Fibroblast of the aortic adventitia (primary cell): Measurements from ENCODE around the gene ILK. TPM values are rescaled to one million over a fixed set of nuclear protein-coding genes. Genes with fewer than 3 reads are reported as not detected.

Experiments
- DNase-seq: peaks from one replicate; pipeline ENCODE4 v3.0.0-alpha.2; 2010; ENCODE audit warnings: low read depth
- H3K4me3 ChIP-seq: 2 replicates; pipeline ENCODE4 v1.5.1; 2011; ENCODE audit warnings: low read depth, mild to moderate bottlenecking, control low read depth, low read length, moderate library complexity
- total RNA-seq: library from RNA; depleted of rRNA; stranded (reverse); fragments of >200 nt; gene quantifications from 2 replicates; pipeline ENCODE4 v1.2.3, GENCODE V29; 2012; ENCODE audit warnings: low replicate concordance
- TF ChIP-seq, protein P1 (sequence below): IDR thresholded peaks from 2 replicates; pipeline ENCODE4 v1.5.1; 2011; ENCODE audit warnings: mild to moderate bottlenecking, low read length, control low read depth, inconsistent platforms; ENCODE audit not compliant: insufficient read depth

ILK gene
- total RNA-seq, 1 donor, result 145 TPM

DNA sequence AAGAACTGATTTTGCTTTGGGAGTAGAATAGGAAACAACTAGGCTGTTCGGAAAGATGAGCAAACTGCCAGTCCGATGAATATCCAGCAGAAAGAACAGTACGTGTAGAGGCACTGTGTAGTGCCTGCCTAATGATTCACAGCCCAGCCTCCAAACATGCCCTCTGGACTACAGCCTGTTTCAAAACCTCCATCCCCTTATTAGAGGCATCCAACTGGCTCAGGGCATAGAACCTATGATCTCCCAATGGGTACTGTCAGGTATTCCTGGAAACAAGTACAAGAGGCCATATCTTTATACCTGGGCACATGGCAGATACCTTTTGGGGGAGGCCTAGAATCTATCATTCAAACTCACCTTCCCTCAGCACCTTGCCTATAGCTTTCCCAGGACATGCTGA is 5.0 kb upstream of the ILK start:
- no peak for DNase-seq
- H3K4me3 ChIP-seq, result no peak overlapping the region
- TF ChIP-seq, protein P1, sequence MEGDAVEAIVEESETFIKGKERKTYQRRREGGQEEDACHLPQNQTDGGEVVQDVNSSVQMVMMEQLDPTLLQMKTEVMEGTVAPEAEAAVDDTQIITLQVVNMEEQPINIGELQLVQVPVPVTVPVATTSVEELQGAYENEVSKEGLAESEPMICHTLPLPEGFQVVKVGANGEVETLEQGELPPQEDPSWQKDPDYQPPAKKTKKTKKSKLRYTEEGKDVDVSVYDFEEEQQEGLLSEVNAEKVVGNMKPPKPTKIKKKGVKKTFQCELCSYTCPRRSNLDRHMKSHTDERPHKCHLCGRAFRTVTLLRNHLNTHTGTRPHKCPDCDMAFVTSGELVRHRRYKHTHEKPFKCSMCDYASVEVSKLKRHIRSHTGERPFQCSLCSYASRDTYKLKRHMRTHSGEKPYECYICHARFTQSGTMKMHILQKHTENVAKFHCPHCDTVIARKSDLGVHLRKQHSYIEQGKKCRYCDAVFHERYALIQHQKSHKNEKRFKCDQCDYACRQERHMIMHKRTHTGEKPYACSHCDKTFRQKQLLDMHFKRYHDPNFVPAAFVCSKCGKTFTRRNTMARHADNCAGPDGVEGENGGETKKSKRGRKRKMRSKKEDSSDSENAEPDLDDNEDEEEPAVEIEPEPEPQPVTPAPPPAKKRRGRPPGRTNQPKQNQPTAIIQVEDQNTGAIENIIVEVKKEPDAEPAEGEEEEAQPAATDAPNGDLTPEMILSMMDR, result no peak

DNA sequence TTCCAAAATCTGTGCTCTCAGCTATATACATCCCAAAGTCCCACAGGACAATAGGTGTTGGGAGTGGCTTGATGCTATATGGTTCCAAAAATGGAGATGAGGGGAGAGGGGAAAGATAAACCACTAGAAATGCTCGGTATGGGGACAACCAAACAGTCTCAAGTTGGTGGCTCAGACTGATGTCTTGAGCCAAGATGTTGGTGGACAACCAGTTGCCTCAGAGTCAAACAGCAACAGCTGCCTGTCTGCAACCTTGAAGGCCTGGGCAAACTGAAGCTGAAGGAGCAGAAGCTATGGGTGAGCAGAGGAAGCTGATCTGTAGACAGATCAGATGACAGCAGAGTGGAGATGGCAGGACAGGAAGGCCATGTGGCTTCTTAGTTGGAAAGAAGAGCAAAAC is 4.1 kb upstream of the ILK start:
- no peak for DNase-seq
- TF ChIP-seq, protein P1, result no peak
- no peak overlapping the region for H3K4me3 ChIP-seq

DNA sequence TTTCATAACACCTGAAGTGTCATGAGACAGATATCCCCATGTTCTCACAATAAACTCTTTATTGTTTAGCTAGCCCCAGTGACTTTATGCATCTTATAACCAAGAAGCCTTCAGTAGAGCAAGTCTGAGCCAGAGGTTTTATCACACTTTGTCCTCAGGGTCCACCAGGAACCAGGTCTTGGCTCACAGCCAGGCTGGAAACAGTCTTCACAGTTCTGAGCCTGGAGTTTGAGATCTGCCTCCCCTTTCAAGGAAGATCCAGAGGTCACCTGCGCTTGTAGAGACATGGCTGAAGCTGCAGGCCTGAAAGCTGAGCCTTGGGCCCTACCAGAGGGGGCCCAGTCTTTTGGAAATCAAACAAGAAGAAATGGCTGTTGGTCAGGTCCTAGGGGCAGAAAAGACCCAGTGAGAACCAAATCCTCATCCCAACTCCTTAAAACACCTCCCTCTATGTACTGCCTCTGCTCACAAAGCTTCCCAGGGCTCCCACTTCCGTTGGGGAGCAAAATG is 3.6 kb upstream of the ILK start:
- TF ChIP-seq, protein P1, result no peak
- DNase-seq, result no peak
- no peak overlapping the region for H3K4me3 ChIP-seq

DNA sequence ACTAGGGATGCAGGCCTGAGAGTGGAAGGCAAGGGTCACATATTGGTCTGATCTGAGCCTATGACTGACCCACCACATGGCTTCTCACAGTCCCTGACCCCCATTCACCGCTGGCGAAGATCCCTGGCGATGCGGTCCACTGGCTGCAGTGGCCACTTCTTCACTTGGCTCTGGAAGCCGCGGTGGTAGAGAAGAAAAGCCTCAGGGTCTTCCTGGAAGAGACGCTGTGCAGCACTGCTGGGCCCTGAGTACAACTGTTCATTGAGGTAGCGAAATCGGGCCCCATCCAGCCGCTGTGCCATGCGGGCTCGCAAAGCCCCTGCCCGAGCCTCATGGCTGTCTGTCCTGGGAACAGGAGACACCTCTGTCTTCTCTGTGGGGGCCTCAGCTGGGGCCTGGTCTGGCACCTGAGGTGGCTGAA is 2.5 kb upstream of the ILK start:
- TF ChIP-seq, protein P1, result no peak
- DNase-seq, result no peak
- H3K4me3 ChIP-seq, result no peak overlapping the region

DNA sequence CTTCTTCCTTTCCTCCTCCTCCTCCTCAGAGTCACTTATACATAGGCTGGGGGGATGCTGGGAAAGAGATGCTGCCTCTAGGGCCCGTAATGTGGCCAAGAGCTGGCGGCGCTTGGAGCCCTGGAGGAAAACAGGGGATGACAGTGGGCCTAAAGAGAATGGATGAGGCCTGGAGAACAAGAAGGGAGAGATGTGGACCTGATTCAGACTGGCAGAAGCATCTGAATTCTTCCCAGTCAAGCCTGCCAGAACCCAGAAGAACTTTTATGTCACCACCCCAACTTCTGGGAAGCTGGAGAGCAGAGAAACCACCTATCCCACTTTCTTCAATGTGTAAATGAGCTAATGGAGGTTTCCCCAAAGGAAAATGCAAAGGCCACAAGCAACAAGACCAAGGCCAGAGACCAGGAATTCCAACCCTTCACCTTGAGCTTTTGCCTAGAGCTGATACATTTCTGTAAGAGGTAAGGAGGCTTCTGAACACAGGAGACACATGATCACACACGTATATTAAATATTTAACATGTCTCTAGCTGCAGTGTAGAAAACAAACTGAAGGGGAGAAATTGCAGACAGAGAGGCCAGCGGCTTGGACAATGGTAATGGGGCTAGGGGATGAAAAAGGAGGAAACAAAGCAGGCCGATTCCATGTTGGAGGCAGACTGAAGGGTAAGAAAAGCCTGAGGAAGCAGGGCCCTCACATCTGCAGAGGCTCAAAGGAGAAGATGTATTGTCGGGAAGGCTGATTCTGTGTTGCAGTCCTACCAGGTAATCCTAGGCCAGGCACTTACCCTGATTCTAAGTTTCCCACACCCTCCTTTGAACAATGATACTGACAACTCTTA is 1.3 kb upstream of the ILK start:
- DNase-seq, result no peak
- TF ChIP-seq, protein P1, result no peak

DNA sequence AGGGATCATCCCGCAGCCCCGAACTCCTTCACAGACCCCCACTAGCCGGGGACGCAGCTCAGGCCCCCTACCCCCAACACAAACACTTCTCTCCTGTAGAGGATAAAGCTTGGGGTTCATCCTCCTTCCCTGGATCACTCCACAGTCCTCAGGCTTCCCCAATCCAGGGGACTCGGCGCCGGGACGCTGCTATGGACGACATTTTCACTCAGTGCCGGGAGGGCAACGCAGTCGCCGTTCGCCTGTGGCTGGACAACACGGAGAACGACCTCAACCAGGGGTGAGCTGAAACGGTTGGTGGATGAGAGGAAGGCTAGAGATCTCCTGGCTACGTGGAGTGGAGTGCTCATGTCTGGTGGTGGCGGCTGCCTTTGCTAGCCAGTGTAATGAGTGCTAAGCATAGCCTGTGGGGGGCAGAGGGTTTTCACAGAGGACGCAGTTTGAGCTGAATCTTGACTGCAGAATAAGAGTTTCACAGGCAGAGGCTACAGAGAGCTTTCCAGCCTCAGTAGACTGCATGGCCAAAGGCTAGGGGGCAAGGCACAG is 580 bp downstream of the ILK start:
- TF ChIP-seq, protein P1, result peak; percentile 47
- DNase-seq, result peak; percentile 77

More for the DNA sequence above, 1.3 kb upstream of the ILK start:
- peak overlapping the region; percentile 99 for H3K4me3 ChIP-seq

More for the DNA sequence above, 580 bp downstream of the ILK start:
- H3K4me3 ChIP-seq, result peak overlapping the region; percentile 99
